ENCODE data around the gene MCTP2. TPM values are rescaled to one million over a fixed set of nuclear protein-coding genes. Genes with fewer than 3 reads are reported as not detected.

MCTP2 gene
- total RNA-seq, 1 donor from 2014 or later, result 0.35 TPM

- no peaks in the 10 kb centered on the region for H3K9me3 Mint-ChIP-seq
- no peaks in the 10 kb centered on the region for H3K36me3 Mint-ChIP-seq (ENCODE audit: low read depth)
- TF ChIP-seq, protein P1, sequence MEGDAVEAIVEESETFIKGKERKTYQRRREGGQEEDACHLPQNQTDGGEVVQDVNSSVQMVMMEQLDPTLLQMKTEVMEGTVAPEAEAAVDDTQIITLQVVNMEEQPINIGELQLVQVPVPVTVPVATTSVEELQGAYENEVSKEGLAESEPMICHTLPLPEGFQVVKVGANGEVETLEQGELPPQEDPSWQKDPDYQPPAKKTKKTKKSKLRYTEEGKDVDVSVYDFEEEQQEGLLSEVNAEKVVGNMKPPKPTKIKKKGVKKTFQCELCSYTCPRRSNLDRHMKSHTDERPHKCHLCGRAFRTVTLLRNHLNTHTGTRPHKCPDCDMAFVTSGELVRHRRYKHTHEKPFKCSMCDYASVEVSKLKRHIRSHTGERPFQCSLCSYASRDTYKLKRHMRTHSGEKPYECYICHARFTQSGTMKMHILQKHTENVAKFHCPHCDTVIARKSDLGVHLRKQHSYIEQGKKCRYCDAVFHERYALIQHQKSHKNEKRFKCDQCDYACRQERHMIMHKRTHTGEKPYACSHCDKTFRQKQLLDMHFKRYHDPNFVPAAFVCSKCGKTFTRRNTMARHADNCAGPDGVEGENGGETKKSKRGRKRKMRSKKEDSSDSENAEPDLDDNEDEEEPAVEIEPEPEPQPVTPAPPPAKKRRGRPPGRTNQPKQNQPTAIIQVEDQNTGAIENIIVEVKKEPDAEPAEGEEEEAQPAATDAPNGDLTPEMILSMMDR (conservative IDR thresholded peaks at IDR 0.05), result no peak
- H3K4me1 Mint-ChIP-seq, result peaks cover 11% of the 10 kb centered on the region
- H3K27ac Mint-ChIP-seq (ENCODE audit: unreplicated experiment), result no peak overlapping the region
- H3K4me3 Mint-ChIP-seq, result no peak overlapping the region
- no peak for DNase-seq (ENCODE audit: low read depth, low spot score)
- no peaks in the 10 kb centered on the region for H3K27me3 Mint-ChIP-seq (ENCODE audit: low read depth)
Measured at GRCh38 chr15:94270570-94270969, 39.2 kb downstream of the MCTP2 start.

- Mint-ChIP-seq H3K9me3 (no peaks in the 10 kb centered on the region), H3K27ac (ENCODE audit: unreplicated experiment) (no peak overlapping the region), H3K4me3 (no peak overlapping the region), H3K27me3 (ENCODE audit: low read depth) (no peaks in the 10 kb centered on the region), H3K36me3 (ENCODE audit: low read depth) (no peaks in the 10 kb centered on the region), H3K4me1 (no peaks in the 10 kb centered on the region)
- TF ChIP-seq, protein P1 (conservative IDR thresholded peaks at IDR 0.05), result no peak
- DNase-seq (ENCODE audit: low read depth, low spot score), result no peak
Measured at GRCh38 chr15:94272251-94272898, 41.0 kb downstream of the MCTP2 start.

- Mint-ChIP-seq H3K4me3 (no peak overlapping the region), H3K4me1 (no peaks in the 10 kb centered on the region), H3K36me3 (ENCODE audit: low read depth) (no peaks in the 10 kb centered on the region), H3K27me3 (ENCODE audit: low read depth) (no peaks in the 10 kb centered on the region), H3K27ac (ENCODE audit: unreplicated experiment) (no peak overlapping the region), H3K9me3 (no peaks in the 10 kb centered on the region)
- DNase-seq (ENCODE audit: low read depth, low spot score), result no peak
- TF ChIP-seq, protein P1 (conservative IDR thresholded peaks at IDR 0.05), result no peak
Measured at GRCh38 chr15:94273826-94274225, 42.5 kb downstream of the MCTP2 start.

GRCh38 chr15:94274745-94275144 lies 43.4 kb downstream of the MCTP2 start:
- no peaks in the 10 kb centered on the region for H3K4me1 Mint-ChIP-seq
- H3K9me3 Mint-ChIP-seq, result no peaks in the 10 kb centered on the region
- TF ChIP-seq, protein P1 (conservative IDR thresholded peaks at IDR 0.05), result no peak
- H3K27me3 Mint-ChIP-seq (ENCODE audit: low read depth), result no peaks in the 10 kb centered on the region
- H3K27ac Mint-ChIP-seq (ENCODE audit: unreplicated experiment), result no peak overlapping the region
- no peaks in the 10 kb centered on the region for H3K36me3 Mint-ChIP-seq (ENCODE audit: low read depth)
- no peak overlapping the region for H3K4me3 Mint-ChIP-seq
- no peak for DNase-seq (ENCODE audit: low read depth, low spot score)

DNA sequence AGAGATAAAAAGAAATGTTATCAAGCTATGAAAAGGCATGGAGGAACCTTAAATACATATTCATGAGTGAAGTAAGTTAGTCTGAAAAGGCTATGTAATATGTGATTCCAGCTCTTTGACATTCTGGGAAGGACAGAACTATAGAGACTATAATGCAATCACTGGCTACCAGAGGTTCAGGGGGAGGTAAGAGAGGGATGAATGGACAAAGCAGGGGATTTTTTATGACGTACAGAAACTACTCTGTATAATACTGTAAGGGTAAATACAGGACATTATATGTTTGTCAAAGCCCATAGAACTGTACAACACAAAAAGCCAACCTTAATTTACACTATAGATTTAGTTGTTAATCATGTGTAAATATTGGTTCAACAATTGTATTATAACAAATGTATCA lies 46.1 kb downstream of the MCTP2 start:
- no peaks in the 10 kb centered on the region for H3K9me3 Mint-ChIP-seq
- TF ChIP-seq, protein P1 (conservative IDR thresholded peaks at IDR 0.05), result no peak
- H3K27ac Mint-ChIP-seq (ENCODE audit: unreplicated experiment), result no peak overlapping the region
- DNase-seq (ENCODE audit: low read depth, low spot score), result no peak
- H3K27me3 Mint-ChIP-seq (ENCODE audit: low read depth), result no peaks in the 10 kb centered on the region
- H3K36me3 Mint-ChIP-seq (ENCODE audit: low read depth), result peaks cover 3% of the 10 kb centered on the region
- H3K4me3 Mint-ChIP-seq, result no peak overlapping the region
- no peaks in the 10 kb centered on the region for H3K4me1 Mint-ChIP-seq

Measured in neural crest cell (in vitro differentiated cells).